A549 (cell line): ENCODE measurements around the gene CTCFL. TPM values are rescaled to one million over a fixed set of nuclear protein-coding genes. Genes with fewer than 3 reads are reported as not detected.

ENCODE experiments used
- ATAC-seq, 2 experiments: fragments of 200-7000 bp in 1 of 2; fragments of >200 bp in 1 of 2; cut with Nextera tagmentation in 1 of 2; cut with Tn5 transposase in 1 of 2; 3 replicates each; pipeline versions ENCODE4 v1.8.0 to v1.9.1; 2018 to 2020; ENCODE audit warnings: mild to moderate bottlenecking in 1 of 2, moderate library complexity in 1 of 2
- CTCF ChIA-PET: fragments of 300-600 bp; sonication (Branson Sonifier 250); formaldehyde crosslinking; extraction: SDS; loops from one replicate; lab custom pipeline; 2021; ENCODE audit warnings: antibody characterized with exemption, inconsistent platforms; lab: Yijun Ruan, JAX
- POLR2A ChIA-PET: fragments of 350-600 bp; formaldehyde crosslinking; extraction: SDS; loops from one replicate; lab custom pipeline; 2021; ENCODE audit warnings: antibody characterized with exemption, inconsistent platforms; lab: Yijun Ruan, JAX
- DNase-seq, 2 experiments: peaks; one replicate each; pipeline versions ENCODE4 v3.0.0 to v3.0.0-alpha.2; 2011 to 2016; ENCODE audit warnings: low read depth in 1 of 2, low spot score in 1 of 2
- FAIRE-seq: peaks from 2 replicates; lab custom pipeline; 2011; peaks lifted over from hg19 to GRCh38; lab: Jason Lieb, UNC
- H3K27ac ChIP-seq, 2 experiments: fragments of >200 bp; sonication (Bioruptor Twin); formaldehyde crosslinking; 3 replicates each; pipeline ENCODE4 v1.5.1; 2016 to 2017
- H3K4me1 ChIP-seq: fragments of >200 bp; sonication (Bioruptor Twin); formaldehyde crosslinking; 3 replicates; pipeline ENCODE4 v1.6.1; 2016
- H3K4me2 ChIP-seq: fragments of >200 bp; sonication (Bioruptor Twin); formaldehyde crosslinking; 3 replicates; pipeline ENCODE4 v1.6.1; 2016
- H3K4me3 ChIP-seq: fragments of >200 bp; sonication (Bioruptor Twin); formaldehyde crosslinking; 3 replicates; pipeline ENCODE4 v1.5.1; 2016
- H3K9me3 ChIP-seq: fragments of >200 bp; sonication (Bioruptor Twin); formaldehyde crosslinking; 3 replicates; pipeline ENCODE4 v1.6.1; 2016
- BHLHE40 ChIP-seq: IDR thresholded peaks from 2 replicates; pipeline ENCODE4 v1.6.1; 2012; ENCODE audit warnings: low read depth, low read length, inconsistent platforms
- CBX2 ChIP-seq: fragments of 200-600 bp; sonication (generic); IDR thresholded peaks from 2 replicates; pipeline ENCODE4 v1.6.1; 2016; ENCODE audit warnings: low read depth, mild to moderate bottlenecking, borderline replicate concordance
- CTCF ChIP-seq: fragments of >200 bp; sonication (Bioruptor Twin); formaldehyde crosslinking; IDR thresholded peaks from 3 replicates; pipeline ENCODE4 v1.5.1; 2016
- EP300 ChIP-seq, 2 experiments: fragments of >200 bp; sonication (Bioruptor Twin); formaldehyde crosslinking; IDR thresholded peaks; 2 replicates in 1 of 2; 3 replicates in 1 of 2; pipeline ENCODE4 v1.6.1; 2016 to 2017
- JUNB ChIP-seq: fragments of >200 bp; sonication (Bioruptor Twin); formaldehyde crosslinking; IDR thresholded peaks from 2 replicates; pipeline ENCODE4 v1.6.1; 2016
- KDM5A ChIP-seq: fragments of 200-600 bp; sonication (generic); IDR thresholded peaks from 2 replicates; pipeline ENCODE4 v1.6.1; 2016; ENCODE audit warnings: antibody characterized with exemption, mild to moderate bottlenecking
- NFE2L2 ChIP-seq: fragments of 150-350 bp; conservative IDR thresholded peaks from 2 replicates; pipeline ENCODE4 v1.6.1; 2014; ENCODE audit warnings: low read length
- PHF8 ChIP-seq: fragments of 200-600 bp; sonication (generic); IDR thresholded peaks from 2 replicates; pipeline ENCODE4 v1.6.1; 2016; ENCODE audit warnings: low read depth, mild to moderate bottlenecking, antibody characterized with exemption, moderate library complexity, borderline replicate concordance
- REST ChIP-seq: fragments of 200-600 bp; sonication (generic); IDR thresholded peaks from 2 replicates; pipeline ENCODE4 v1.6.1; 2016; ENCODE audit warnings: antibody characterized with exemption, mild to moderate bottlenecking, moderate library complexity
- RNF2 ChIP-seq: fragments of 200-600 bp; sonication (generic); IDR thresholded peaks from 2 replicates; pipeline ENCODE4 v1.6.1; 2016; ENCODE audit warnings: low read depth, mild to moderate bottlenecking, antibody characterized with exemption, moderate library complexity, borderline replicate concordance
- ZC3H11A ChIP-seq: fragments of 450-650 bp; IDR thresholded peaks from 2 replicates; pipeline ENCODE4 v1.6.1; 2014; ENCODE audit warnings: antibody characterized with exemption, mild to moderate bottlenecking
- WGBS: methylation state at CpG from one replicate; pipeline ENCODE4 v1.1.6; 2017; ENCODE audit errors: missing lambda C conversion rate; 5-methylcytosine and 5-hydroxymethylcytosine counted together
- polyA plus RNA-seq, 4 experiments: library from polyadenylated mRNA; depleted of rRNA in 3 of 4; stranded (reverse); fragments of >200 nt; fragmentation: RNase III in 1 of 4; extraction: RNeasy Plus Mini Kit Qiagen cat#74134 plus additional on column Dnase treatment in 1 of 4; gene quantifications; 2 replicates in 3 of 4; 3 replicates in 1 of 4; pipeline ENCODE4 v1.2.3, GENCODE V29; 2011 to 2017

CTCFL gene
- polyA plus RNA-seq, 2 of the 4 experiments (the other 2 are of a cell fraction) = 0.03 TPM

- Histone ChIP-seq H3K4me2 (no peak overlapping the region), H3K4me3 (no peak overlapping the region), H3K27ac (no peak overlapping the region)
- CTCF ChIA-PET = interaction anchor here (1.2 to 1.9 kb wide), 2 partner anchors 10 to 99 kb away, joined by 3 to 6 read pairs; no protein-coding TSS in a partner anchor
- WGBS = 64% methylated on average over 17 of the region's 17 CpGs
- no peak for FAIRE-seq
- TF ChIP-seq KDM5A = no peak
- no peak for TF ChIP-seq CTCF
- no peak for TF ChIP-seq JUNB
- TF ChIP-seq, all 56 proteins: peak for 0
- Histone ChIP-seq H3K4me1 (no peaks in the 10 kb centered on the region), H3K9me3 (no peaks in the 10 kb centered on the region)
- DNase-seq (no peak), ATAC-seq (no peak)
- POLR2A ChIA-PET = no interaction called here
Measured at GRCh38 chr20:57480444-57481160, 44.3 kb downstream of the CTCFL start.

GRCh38 chr20:57479196-57479595, 45.7 kb downstream of the CTCFL start:
- ChIA-PET CTCF (interaction anchor here (0.6 to 1.6 kb wide), 5 partner anchors 14 to 426 kb away, joined by 3 to 7 read pairs (median 3); no protein-coding TSS in a partner anchor), POLR2A (no interaction called here)
- Histone ChIP-seq H3K9me3 (no peaks in the 10 kb centered on the region), H3K27ac (no peak overlapping the region), H3K4me2 (no peak overlapping the region), H3K4me1 (no peaks in the 10 kb centered on the region), H3K4me3 (no peak overlapping the region)
- DNase-seq (no peak), FAIRE-seq (no peak), ATAC-seq (no peak)
- 56% methylated on average over 3 of the region's 3 CpGs for WGBS
- TF ChIP-seq BHLHE40 = no peak

- FAIRE-seq (no peak), DNase-seq (no peak), ATAC-seq (no peak)
- ChIA-PET POLR2A (no interaction called here), CTCF (interaction anchor here (1.0 to 1.6 kb wide), 4 partner anchors 13 to 118 kb away, joined by 3 to 7 read pairs (median 4); no protein-coding TSS in a partner anchor)
- Histone ChIP-seq H3K9me3 (no peaks in the 10 kb centered on the region), H3K4me3 (no peak overlapping the region), H3K4me1 (no peaks in the 10 kb centered on the region), H3K4me2 (no peak overlapping the region), H3K27ac (no peak overlapping the region)
- TF ChIP-seq CBX2 = no peak
- TF ChIP-seq RNF2 = no peak
- TF ChIP-seq REST = no peak
- TF ChIP-seq PHF8 = no peak
- TF ChIP-seq EP300 (IDR thresholded peaks at IDR 0.05) = no peak
- no peak for TF ChIP-seq NFE2L2
- TF ChIP-seq ZC3H11A = no peak
- TF ChIP-seq CTCF = no peak
- 52% methylated on average over 9 of the region's 9 CpGs for WGBS
Measured at GRCh38 chr20:57478176-57478575, 46.8 kb downstream of the CTCFL start.
